PC-3 (cell line): ENCODE measurements around the gene C7orf57. TPM values are rescaled to one million over a fixed set of nuclear protein-coding genes. Genes with fewer than 3 reads are reported as not detected.

Experiments
- ATAC-seq: fragments of 200-7000 bp; cut with Tn5 transposase; 2 replicates; pipeline ENCODE4 v1.9.1; 2020; ENCODE audit warnings: mild to moderate bottlenecking, moderate library complexity
- BruUV-seq: library from RNA; stranded (reverse); fragments of 400-500 nt; replicated peaks from 2 replicates; lab custom pipeline; 2021; lab: Mats Ljungman, UMichigan
- CTCF ChIA-PET: fragments of 300-600 bp; sonication (Branson Sonifier 250); formaldehyde crosslinking; loops from one replicate; lab custom pipeline; 2022; ENCODE audit warnings: antibody characterized with exemption; lab: Charles Lee
- POLR2A ChIA-PET: fragments of 300-600 bp; sonication (Branson Sonifier 250); formaldehyde crosslinking; loops from one replicate; lab custom pipeline; 2022; ENCODE audit warnings: antibody characterized with exemption; ENCODE audit not compliant: unreplicated experiment; lab: Charles Lee
- DNase-seq: peaks from one replicate; pipeline ENCODE4 v3.0.0-alpha.2; 2015
- H2AFZ ChIP-seq: fragments of 300-600 bp; sonication (generic); 2 replicates; pipeline ENCODE4 v1.6.0; 2016; ENCODE audit warnings: antibody characterized with exemption, low read length
- H3F3A ChIP-seq: fragments of 300-600 bp; sonication (generic); one replicate; pipeline ENCODE4 v1.6.0; 2017; ENCODE audit warnings: antibody characterized with exemption, low read length, control low read depth, mild to moderate bottlenecking; ENCODE audit not compliant: unreplicated experiment
- H3K27ac ChIP-seq: fragments of 300-600 bp; sonication (generic); 2 replicates; pipeline ENCODE4 v1.5.1; 2016; ENCODE audit warnings: mild to moderate bottlenecking, low read length
- H3K27me3 ChIP-seq: fragments of 300-600 bp; sonication (generic); 2 replicates; pipeline ENCODE4 v1.6.1; 2016; ENCODE audit warnings: low read length, mixed read lengths
- H3K36me3 ChIP-seq: fragments of 300-600 bp; sonication (generic); 2 replicates; pipeline ENCODE4 v1.6.1; 2016; ENCODE audit warnings: low read depth, mixed run types, low read length, mixed read lengths
- H3K4me1 ChIP-seq: fragments of 300-600 bp; sonication (generic); 2 replicates; pipeline ENCODE4 v1.5.1; 2016; ENCODE audit warnings: low read length; ENCODE audit not compliant: insufficient read depth
- H3K4me2 ChIP-seq: fragments of 300-600 bp; sonication (generic); 2 replicates; pipeline ENCODE4 v1.6.0; 2016; ENCODE audit warnings: low read length
- H3K4me3 ChIP-seq: fragments of 300-600 bp; sonication (generic); 2 replicates; pipeline ENCODE4 v1.5.1; 2016; ENCODE audit warnings: mild to moderate bottlenecking, low read length, mixed read lengths
- H3K79me2 ChIP-seq: fragments of 300-600 bp; sonication (generic); 2 replicates; pipeline ENCODE4 v1.6.1; 2017; ENCODE audit warnings: low read length, mixed read lengths
- H3K9ac ChIP-seq: fragments of 300-600 bp; sonication (generic); 2 replicates; pipeline ENCODE4 v1.6.0; 2016; ENCODE audit warnings: mild to moderate bottlenecking, low read length
- H3K9me2 ChIP-seq: fragments of 300-600 bp; sonication (generic); replicated peaks from 2 replicates; pipeline ENCODE4 v1.6.1; 2016; ENCODE audit warnings: mixed run types, low read length, mixed read lengths
- H3K9me3 ChIP-seq: fragments of 300-600 bp; sonication (generic); 2 replicates; pipeline ENCODE4 v1.6.1; 2016; ENCODE audit warnings: low read length, mixed read lengths
- H4K20me1 ChIP-seq: fragments of 300-600 bp; sonication (generic); 2 replicates; pipeline ENCODE4 v1.6.1; 2016; ENCODE audit warnings: low read length, mixed read lengths
- EZH2 ChIP-seq: fragments of 300-600 bp; sonication (generic); IDR thresholded peaks from one replicate; pipeline ENCODE4 v1.6.1; 2017; ENCODE audit warnings: antibody characterized with exemption, mild to moderate bottlenecking, low read length; ENCODE audit not compliant: unreplicated experiment
- EZH2phosphoT487 ChIP-seq: fragments of 300-600 bp; sonication (generic); IDR thresholded peaks from 2 replicates; pipeline ENCODE4 v1.6.1; 2018; ENCODE audit warnings: mild to moderate bottlenecking, antibody characterized with exemption, low read length, borderline replicate concordance
- intact Hi-C: fragments of 100-400 bp; cut with micrococcal nuclease; formaldehyde crosslinking; loops from 2 replicates; pipeline ENCODE4 v1.9.0; 2023
- total RNA-seq: library from RNA; depleted of rRNA; stranded (reverse); fragments of >200 nt; gene quantifications from 2 replicates; pipeline ENCODE4 v1.2.3, GENCODE V29; 2014
- TF ChIP-seq, protein P1 (sequence below): fragments of 300-600 bp; sonication (generic); conservative IDR thresholded peaks from 2 replicates; pipeline ENCODE4 v1.5.1; 2017; ENCODE audit warnings: antibody characterized with exemption, low read depth, mild to moderate bottlenecking, low read length

The C7orf57 gene
- total RNA-seq, 1 experiment from 2014 or later: 0.15 TPM

DNA sequence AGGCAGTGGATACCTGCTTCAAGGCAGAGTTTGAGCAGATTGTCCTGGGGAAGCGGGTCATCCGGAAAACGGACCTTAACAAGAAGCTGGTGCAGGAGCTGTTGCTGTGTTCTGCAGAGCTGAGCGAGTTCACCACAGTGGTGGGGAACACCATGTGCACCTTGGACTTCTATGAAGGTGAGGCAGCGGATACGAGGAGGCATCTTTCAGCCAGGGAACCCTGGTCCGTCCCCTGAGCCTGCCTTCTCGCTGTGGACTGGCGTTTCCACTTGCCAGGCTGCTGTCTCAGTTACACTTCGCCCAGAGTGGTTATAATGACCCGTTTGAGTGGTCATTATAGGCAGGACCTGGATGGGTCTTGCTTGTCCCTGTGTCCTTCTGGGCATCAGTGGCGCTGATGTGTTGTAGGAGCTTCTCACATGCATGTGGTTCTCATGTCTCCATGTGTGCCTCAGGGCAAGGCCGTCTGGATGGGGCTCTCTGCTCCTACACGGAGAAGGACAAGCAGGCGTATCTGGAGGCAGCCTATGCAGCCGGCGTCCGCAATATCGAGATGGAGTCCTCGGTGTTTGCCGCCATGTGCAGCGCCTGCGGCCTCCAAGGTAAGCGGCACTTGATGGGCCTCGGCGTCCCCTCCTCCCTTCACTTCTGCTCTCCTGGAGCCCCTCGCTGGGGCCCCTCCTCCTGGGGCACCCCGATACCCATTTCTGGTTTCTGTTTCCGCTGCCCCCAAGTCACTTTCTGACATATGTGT is 71.7 kb downstream of the C7orf57 start:
- Histone ChIP-seq H3K9ac (no peak overlapping the region), H3K4me1 (0 out of 2 replicates have a peak, but pooled peaks cover 4% of the 10 kb centered on the region), H3K27me3 (no peaks in the 10 kb centered on the region), H3K79me2 (no peaks in the 10 kb centered on the region), H3K27ac (no peak overlapping the region), H2AFZ (no peak overlapping the region), H3K9me3 (no peaks in the 10 kb centered on the region), H3K4me2 (no peak overlapping the region), H3K9me2 (no peaks in the 10 kb centered on the region), H4K20me1 (no peaks in the 10 kb centered on the region), H3K36me3 (peaks cover 28% of the 10 kb centered on the region), H3F3A (no peaks in the 10 kb centered on the region), H3K4me3 (no peak overlapping the region)
- ATAC-seq: no peak
- BruUV-seq: no TSS peak
- CTCF ChIA-PET: no interaction called here
- intact Hi-C loops: no loop called here
- no peak for DNase-seq
- POLR2A ChIA-PET: no interaction called here
- TF ChIP-seq EZH2phosphoT487: no peak
- TF ChIP-seq, protein P1, sequence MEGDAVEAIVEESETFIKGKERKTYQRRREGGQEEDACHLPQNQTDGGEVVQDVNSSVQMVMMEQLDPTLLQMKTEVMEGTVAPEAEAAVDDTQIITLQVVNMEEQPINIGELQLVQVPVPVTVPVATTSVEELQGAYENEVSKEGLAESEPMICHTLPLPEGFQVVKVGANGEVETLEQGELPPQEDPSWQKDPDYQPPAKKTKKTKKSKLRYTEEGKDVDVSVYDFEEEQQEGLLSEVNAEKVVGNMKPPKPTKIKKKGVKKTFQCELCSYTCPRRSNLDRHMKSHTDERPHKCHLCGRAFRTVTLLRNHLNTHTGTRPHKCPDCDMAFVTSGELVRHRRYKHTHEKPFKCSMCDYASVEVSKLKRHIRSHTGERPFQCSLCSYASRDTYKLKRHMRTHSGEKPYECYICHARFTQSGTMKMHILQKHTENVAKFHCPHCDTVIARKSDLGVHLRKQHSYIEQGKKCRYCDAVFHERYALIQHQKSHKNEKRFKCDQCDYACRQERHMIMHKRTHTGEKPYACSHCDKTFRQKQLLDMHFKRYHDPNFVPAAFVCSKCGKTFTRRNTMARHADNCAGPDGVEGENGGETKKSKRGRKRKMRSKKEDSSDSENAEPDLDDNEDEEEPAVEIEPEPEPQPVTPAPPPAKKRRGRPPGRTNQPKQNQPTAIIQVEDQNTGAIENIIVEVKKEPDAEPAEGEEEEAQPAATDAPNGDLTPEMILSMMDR: no peak
- no peak for TF ChIP-seq EZH2

DNA sequence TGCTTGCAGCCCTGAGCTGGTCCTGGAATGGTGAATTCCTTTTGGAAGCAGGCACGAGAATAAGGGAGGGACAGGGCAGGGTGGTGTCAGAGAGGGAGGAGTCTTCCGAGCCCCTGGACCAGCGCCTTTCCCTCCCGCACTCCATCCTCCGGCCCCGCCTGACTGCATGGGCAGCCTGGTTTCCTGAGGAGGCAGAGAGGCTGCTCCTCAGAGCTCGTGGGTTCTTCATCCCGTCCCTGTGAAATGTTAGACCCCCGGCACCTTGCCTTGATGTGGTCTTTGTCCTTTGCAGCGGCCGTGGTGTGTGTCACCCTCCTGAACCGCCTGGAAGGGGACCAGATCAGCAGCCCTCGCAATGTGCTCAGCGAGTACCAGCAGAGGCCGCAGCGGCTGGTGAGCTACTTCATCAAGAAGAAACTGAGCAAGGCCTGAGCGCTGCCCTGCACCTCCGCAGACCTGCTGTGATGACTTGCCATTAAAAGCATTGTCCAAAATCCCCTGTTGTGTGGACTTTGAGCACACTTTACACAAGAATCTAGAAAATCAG is 72.7 kb downstream of the C7orf57 start:
- Histone ChIP-seq H3K4me2 (no peak overlapping the region), H3K4me1 (peaks cover 12% of the 10 kb centered on the region), H3K4me3 (no peak overlapping the region), H3K9me2 (no peaks in the 10 kb centered on the region), H3K27me3 (no peaks in the 10 kb centered on the region), H4K20me1 (no peaks in the 10 kb centered on the region), H3K9ac (no peak overlapping the region), H3K36me3 (peaks cover 19% of the 10 kb centered on the region), H3K9me3 (no peaks in the 10 kb centered on the region), H3K27ac (no peak overlapping the region), H3K79me2 (no peaks in the 10 kb centered on the region), H2AFZ (no peak overlapping the region), H3F3A (no peaks in the 10 kb centered on the region)
- no TSS peak for BruUV-seq
- CTCF ChIA-PET: interaction anchor here (0.6 to 1.2 kb wide), 4 partner anchors 47 to 663 kb away, joined by 3 to 4 read pairs (median 3); no protein-coding TSS in a partner anchor
- DNase-seq (no peak), ATAC-seq (no peak)
- TF ChIP-seq, protein P1: no peak
- TF ChIP-seq EZH2 (no peak), EZH2phosphoT487 (no peak)
- POLR2A ChIA-PET: interaction anchor here (0.6 kb wide), 1 partner anchor 169 kb away, joined by 3 read pairs; no protein-coding TSS in a partner anchor
- intact Hi-C loops: no loop called here
